ENCODE measurements around the gene ST3GAL3. TPM values are rescaled to one million over a fixed set of nuclear protein-coding genes. Genes with fewer than 3 reads are reported as not detected.
A peak's percentile ranks its signal among the peaks of the same experiment; 100 is the strongest.

Gene ST3GAL3
- total and polyA plus RNA-seq, 11 donors = 14.4 to 31.7 (median 26.3) TPM

GRCh38 chr1:43850591-43851233 lies 143.4 kb downstream of the ST3GAL3 start:
- no peaks in the 10 kb centered on the region for H3K27me3 ChIP-seq
- peaks cover 0 to 6% (median 0%) of the 10 kb centered on the region in 9 donors for H3K36me3 ChIP-seq
- intact Hi-C loops (cut with DNase I) = no loop called here
- no peak overlapping the region for H3K27ac ChIP-seq
- 69 to 84% (median 76%) methylated on average over 8 of the region's 8 CpGs for WGBS, 4 donors
- ATAC-seq (peak in 3 of 4 donors; percentile 18 to 32 (median 28)), DNase-seq (peak in 1 of 5 donors; percentile 52)
- TF ChIP-seq CTCF (IDR thresholded peaks at IDR 0.05) (no peak), POLR2A (IDR thresholded peaks at IDR 0.05) (no peak)
- no peak overlapping the region for H3K4me3 ChIP-seq
- H3K9me3 ChIP-seq = no peaks in the 10 kb centered on the region
- peaks cover 0 to 31% (median 8%) of the 10 kb centered on the region in 12 donors for H3K4me1 ChIP-seq

- intact Hi-C loops (cut with DNase I) = no loop called here
- 91 to 94% (median 93%) methylated on average over 17 of the region's 17 CpGs for WGBS, 4 donors
- no peak overlapping the region for H3K27ac ChIP-seq
- H3K36me3 ChIP-seq = peaks cover 0 to 6% (median 0%) of the 10 kb centered on the region in 9 donors
- ATAC-seq = no peak
- TF ChIP-seq CTCF (IDR thresholded peaks at IDR 0.05) (no peak), POLR2A (IDR thresholded peaks at IDR 0.05) (no peak)
- H3K9me3 ChIP-seq = no peaks in the 10 kb centered on the region
- H3K27me3 ChIP-seq = no peaks in the 10 kb centered on the region
- H3K4me3 ChIP-seq = no peak overlapping the region
- DNase-seq = no peak
- peaks cover 0 to 31% (median 8%) of the 10 kb centered on the region in 12 donors for H3K4me1 ChIP-seq
Observed at GRCh38 chr1:43851561-43852338, 144.4 kb downstream of the ST3GAL3 start.

GRCh38 chr1:43853161-43853921 lies 146.0 kb downstream of the ST3GAL3 start:
- TF ChIP-seq POLR2A (IDR thresholded peaks at IDR 0.05) = no peak
- no peak for TF ChIP-seq CTCF (IDR thresholded peaks at IDR 0.05)
- Histone ChIP-seq H3K4me3 (no peak overlapping the region), H3K9me3 (no peaks in the 10 kb centered on the region), H3K27me3 (no peaks in the 10 kb centered on the region), H3K27ac (no peak overlapping the region), H3K4me1 (peaks cover 0 to 32% (median 12%) of the 10 kb centered on the region in 12 donors), H3K36me3 (peaks cover 0 to 6% (median 0%) of the 10 kb centered on the region in 9 donors)
- 32 to 37% (median 33%) methylated on average over 7 of the region's 7 CpGs for WGBS, 4 donors
- intact Hi-C loops (cut with DNase I) = no loop called here
- peak in 3 of 4 donors; percentile 23 to 52 (median 44) for ATAC-seq
- peak; percentile 32 to 84 (median 61) for DNase-seq

- DNase-seq = no peak
- H3K9me3 ChIP-seq = no peaks in the 10 kb centered on the region
- 86 to 95% (median 93%) methylated on average over 4 of the region's 4 CpGs for WGBS, 4 donors
- intact Hi-C loops (cut with DNase I) = no loop called here
- no peak for ATAC-seq
- no peak overlapping the region for H3K4me3 ChIP-seq
- no peak overlapping the region for H3K27ac ChIP-seq
- peaks cover 0 to 6% (median 0%) of the 10 kb centered on the region in 9 donors for H3K36me3 ChIP-seq
- no peak for TF ChIP-seq CTCF (IDR thresholded peaks at IDR 0.05)
- TF ChIP-seq POLR2A (IDR thresholded peaks at IDR 0.05) = no peak
- H3K27me3 ChIP-seq = no peaks in the 10 kb centered on the region
- peaks cover 0 to 40% (median 15%) of the 10 kb centered on the region in 12 donors for H3K4me1 ChIP-seq
Observed at GRCh38 chr1:43854473-43854872, 147.1 kb downstream of the ST3GAL3 start.
